HG03378 (cell line): ENCODE data around the gene FAXDC2.

ENCODE experiments used
- ATAC-seq: cut with Tn5 transposase; IDR thresholded peaks from one replicate; pipeline ENCODE4 v1.9.1; 2021; ENCODE audit warnings: mild to moderate bottlenecking, moderate library complexity; ENCODE audit not compliant: unreplicated experiment

The FAXDC2 gene

DNA sequence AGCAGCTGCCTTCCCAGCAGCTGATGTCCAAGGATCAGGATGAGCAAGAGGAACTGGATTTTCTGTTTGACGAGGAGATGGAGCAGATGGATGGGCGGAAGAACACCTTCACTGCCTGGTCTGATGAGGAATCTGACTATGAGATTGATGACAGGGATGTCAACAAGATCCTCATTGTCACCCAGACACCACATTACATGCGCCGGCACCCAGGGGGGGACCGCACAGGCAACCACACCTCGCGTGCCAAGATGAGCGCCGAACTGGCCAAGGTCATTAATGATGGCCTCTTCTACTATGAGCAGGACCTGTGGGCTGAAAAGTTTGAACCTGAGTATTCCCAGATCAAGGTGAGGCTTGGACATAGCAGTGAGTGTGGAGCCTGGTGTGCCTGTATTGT lies 48.4 kb downstream of the FAXDC2 start:
- no peak for ATAC-seq

DNA sequence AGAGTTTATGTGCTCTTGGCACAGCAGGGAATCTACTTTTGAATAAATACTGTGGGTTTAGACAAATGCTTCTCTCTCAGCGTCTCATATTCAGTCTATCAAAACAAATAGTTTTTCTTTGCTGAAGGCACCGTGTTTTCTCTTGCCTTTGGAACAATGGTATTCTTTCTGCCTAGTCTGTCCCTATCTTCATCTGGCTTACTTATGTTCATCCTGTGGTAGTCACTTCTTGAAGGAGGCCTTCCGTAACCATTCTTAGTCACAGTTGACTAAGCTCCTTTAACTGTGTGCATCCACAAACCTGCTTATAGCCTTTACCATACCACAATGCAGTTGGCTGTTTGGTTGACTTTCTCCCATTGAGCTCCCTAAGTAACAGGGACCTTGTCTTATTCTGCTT lies 49.3 kb downstream of the FAXDC2 start:
- no peak for ATAC-seq

DNA sequence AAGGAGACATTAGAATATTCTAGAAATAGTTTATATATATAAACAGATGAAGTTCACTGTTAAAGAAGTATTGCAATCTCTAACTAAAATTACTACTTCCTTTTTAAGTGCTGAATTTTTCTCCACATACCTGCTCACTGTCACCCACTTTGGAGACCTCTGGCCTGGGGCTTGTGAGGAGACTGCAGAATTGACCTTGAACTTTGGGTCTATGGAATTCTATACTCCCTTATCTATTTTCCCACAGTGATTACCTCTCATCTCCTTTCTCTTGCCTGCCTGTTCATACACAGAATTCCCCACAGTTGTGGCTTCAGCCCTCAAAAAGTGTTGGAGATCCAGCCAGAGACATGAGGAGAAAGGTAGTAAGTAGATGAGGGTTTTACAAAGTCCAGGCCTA lies 49.8 kb downstream of the FAXDC2 start:
- no peak for ATAC-seq

DNA sequence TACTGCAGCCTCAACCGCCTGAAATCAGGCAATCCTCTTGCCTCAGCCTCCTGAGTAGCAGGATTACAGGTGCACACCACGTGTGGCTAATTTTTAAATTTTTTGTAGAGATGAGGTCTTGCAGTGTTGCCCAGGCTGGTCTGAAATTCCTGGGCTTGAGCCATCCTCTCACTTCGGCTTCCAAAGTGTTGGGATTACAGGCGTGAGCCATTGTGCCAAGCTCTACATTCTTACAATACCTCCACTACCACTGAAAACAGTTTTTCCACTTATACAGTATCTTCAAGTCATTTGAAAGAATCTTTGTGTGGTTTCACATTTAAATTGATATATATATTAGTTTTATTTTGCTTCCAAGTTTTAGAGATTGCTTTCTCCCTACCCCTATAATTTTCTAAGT lies 52.6 kb downstream of the FAXDC2 start:
- no peak for ATAC-seq

DNA sequence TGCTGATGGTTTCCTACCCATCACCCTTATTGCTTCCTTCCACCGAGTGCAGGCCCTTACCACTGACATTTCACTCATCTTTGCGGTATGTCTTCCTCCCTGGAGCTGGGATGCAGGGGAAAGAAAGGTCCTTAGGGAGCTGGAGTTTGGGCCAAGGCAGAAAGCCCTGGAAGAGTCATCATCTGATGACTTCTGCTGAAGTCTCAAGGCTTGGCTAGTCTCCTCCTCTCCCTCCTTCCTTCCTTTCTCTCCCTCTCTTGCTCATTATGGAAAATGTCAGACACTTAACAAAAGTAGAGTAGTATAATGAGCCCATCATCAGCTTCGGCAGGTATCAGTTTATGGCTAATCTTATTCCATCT lies 55.2 kb downstream of the FAXDC2 start:
- ATAC-seq, result no peak

DNA sequence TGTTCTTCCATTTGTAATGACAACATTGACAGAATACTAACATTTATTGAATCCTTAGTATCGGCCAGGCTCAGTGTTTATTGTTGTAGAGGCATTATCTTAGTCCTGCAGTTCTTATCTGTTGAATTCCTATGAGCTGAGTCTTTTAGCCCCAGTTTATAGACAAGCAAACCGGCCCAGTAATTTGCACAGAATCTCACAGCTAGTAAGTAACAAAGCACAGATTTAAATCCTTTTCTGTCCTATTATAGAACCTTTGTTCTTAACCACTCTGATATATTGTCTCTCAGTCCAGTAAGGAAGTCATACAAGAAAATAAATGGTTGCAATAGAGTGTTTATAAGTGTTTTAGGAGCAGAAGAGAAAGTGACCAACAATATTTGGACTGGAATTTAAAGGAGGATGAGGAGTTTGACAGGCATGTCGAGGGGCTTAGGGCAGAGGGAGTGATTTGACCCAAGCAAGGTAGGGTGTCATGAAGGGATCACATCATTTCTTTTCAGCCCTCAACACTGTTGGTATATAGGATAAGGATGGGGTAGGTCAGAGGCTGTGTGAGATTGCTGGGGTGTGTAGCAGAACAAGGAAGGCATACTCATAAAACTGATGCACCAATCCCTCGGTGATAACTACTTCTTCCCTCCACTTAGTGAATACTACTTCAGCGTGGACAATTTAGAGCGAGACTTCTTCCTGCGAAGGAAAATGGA lies 55.7 kb downstream of the FAXDC2 start:
- ATAC-seq, result no peak

DNA sequence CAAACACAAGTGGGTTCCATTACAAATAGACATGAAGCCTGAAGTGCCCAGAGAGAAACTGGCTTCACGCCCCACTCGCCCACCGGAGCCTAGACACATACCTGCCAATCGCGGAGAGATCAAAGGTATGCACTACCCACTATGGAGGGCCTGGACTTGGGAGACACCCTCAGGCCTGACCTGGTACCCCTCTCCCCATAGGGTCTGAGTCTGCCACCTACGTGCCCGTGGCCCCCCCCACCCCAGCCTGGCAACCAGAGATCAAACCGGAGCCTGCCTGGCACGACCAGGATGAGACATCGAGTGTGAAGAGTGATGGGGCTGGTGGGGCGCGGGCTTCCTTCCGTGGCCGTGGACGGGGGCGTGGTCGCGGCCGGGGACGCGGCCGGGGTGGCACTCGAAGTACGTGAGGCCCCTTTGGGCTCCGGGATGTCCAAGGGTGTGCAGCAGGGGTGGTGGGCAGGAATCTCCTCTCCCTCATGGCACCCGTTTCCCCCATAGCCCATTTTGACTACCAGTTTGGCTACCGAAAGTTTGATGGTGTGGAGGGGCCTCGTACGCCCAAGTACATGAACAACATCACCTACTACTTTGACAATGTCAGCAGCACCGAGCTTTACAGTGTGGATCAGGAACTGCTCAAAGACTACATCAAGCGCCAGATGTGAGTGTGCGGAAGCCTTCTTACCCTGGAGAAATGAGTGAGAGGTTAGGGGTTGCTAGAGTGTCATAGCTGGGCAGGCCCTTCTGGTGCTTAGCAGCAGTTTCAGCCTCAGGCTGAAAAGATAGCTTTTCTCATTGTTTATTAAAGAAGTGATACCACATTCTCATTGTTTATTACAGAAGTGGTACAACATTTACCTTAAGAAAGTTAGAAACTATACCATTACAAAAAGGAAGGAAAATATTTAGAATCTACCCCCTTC lies 56.5 kb downstream of the FAXDC2 start:
- ATAC-seq, result no peak

DNA sequence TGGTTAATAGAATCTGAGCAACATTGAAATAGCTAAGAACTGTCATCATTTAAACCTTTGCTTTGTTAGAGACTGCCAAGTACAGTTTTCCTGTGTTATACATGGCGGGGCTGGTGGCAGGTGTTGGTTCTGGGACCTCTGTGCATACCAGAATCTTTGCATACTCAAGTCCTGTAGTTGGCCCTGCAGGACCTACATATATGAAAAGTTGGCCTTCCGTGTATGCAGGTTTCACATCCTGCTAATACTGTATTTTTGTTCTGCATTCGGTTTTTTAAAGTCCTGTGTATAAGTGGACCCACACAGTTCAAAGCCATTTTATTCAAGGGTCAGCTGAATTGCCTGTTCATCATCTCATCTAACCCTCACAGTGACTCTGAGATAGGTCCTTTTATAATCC lies 58.9 kb downstream of the FAXDC2 start:
- peak; percentile 66 for ATAC-seq

DNA sequence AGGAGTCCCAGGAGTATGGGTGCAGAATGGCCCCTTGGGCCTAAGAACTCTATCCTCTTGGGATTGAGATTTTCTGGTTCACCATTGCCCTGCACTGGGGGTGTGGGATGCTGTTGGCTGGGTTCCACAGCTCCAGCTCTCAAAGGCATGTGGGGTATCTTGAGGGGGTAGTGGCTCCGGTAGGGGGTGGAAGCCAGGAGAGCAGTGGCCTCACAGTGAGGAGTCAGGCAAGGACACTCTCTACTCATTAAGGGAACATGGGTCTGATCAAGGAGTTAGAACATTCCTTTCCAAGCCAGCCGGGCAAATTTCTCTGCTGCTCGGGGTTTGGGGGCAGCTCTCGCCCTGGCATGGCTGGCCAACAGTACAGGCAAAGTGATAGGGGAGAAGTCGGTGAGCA lies 62.2 kb downstream of the FAXDC2 start:
- ATAC-seq, result no peak

DNA sequence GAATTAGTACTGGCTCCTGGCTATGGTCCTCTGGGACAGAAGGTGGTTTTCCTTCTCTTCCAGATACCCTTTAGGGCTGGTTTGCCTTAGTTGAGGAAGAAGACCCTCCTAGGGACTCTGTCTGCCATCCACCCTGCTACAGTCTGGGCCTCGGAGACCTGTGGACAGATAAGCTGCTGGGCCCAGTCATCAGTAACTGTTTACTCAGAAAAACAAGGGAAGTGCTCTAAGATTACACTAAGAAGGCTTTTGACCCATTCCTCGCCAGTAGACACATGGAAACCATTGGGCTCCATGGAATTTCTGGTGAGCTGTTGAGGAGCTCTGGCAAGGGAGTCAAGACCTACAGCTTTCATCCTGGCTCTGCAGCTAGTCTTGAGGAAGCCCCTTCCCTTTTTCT lies 64.0 kb downstream of the FAXDC2 start:
- no peak for ATAC-seq

DNA sequence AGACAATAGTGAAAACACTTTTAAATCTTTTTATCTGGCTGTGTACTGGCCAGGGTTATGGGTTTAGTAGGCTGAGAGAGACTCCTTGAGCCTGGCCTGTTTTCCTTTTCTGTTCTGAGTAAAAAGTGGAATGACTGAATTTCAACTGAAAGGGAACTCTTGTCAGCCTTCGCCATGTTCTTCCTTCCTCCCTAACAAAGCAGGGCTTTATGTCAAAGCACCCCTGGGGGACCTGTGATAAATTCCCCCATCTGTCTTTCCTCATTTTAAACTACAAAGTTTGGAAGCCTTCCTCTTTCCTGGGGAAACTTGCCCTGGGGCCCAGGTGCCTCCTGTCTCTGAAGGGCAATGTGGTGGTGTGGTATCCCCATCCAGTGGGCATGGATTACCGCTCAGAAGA lies 65.5 kb downstream of the FAXDC2 start:
- ATAC-seq, result no peak

DNA sequence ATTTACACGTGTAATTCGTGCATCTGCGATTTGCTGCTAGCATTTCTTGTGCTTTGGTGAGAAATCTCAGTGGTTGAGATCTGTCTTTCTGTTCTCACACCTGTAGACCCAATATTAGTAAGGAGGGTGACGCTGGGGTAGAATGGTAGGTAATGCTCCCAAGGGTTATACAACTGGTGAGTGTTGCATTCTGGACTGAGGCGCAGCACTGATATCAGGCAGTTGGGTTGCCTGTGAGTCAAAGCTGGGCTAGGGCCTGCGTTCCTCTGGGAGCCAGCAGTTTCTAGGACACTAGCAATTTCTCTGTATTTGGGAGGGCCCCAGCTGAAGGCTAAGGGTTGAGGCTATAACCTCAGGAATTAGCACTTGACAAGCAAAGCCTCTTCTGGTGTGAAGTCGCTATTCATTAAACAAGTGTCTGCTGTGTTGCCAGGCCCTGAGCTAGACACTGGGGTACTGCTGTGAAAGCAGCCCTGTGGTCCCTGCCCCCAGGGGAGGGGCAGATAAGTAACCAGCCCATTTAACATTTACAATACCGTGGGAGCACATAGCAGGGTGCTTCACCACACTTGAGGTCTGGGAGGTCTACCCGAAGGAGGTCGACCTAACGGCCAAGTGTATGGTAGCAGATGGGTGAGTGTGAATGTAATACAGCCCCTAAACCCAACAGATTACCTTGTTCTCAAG lies 66.5 kb downstream of the FAXDC2 start:
- ATAC-seq, result no peak

DNA sequence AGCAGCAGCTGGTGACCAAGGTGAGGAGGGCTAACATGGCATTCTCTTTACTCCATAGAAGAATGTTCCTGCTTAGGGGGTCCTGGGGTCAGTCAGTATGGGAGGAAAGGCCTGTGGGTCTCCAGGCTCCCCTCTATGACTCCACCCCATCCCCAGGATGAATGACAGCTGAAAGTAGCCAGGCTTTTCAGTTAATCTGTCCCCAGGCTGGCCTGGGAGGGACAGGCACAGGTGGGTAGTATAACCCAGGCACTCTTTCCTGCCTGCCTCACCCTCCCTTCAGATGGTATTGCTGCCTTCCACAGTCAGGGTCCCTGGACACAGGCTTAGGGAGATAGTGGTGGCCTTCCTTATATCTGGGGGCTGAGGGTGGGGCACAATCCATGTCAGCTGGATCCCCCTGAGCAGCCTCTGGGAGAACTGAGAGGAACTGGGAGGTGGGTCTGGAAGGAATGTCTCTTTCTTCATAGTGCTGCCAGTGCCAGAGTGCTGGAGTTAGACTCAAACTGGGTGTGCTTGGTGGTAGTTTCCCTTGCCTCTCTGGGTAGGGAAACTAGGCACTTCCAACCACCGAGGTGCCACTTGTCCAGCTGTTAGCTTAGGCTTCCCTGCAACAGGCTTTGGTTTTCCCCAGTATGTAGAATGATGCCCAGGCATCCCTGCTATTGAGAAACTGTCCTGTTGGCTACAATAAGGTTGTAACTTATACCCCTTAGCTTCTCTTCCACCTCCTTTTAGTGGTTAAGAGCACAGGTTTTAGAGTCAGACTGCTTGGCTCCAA lies 67.4 kb downstream of the FAXDC2 start:
- ATAC-seq, result no peak

DNA sequence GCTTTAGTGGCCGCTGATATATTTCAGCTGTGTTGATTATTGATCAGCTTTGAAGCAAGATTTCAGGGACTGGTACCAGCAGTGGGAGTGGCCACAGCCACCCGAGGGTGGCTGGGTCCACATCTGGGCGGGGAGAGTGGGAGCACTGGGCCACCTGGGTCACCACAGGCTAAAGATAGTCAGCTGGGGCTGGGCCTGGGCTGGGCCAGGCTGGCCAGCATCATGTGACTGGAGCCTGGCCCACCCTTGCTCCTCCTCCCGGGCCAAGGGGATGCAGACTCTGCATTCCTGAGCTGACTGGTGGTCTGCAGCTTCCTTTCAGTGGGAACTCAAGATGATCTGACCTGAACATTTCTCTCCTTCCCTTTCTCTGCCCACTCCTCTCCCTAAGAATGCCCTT lies 68.1 kb downstream of the FAXDC2 start:
- no peak for ATAC-seq

DNA sequence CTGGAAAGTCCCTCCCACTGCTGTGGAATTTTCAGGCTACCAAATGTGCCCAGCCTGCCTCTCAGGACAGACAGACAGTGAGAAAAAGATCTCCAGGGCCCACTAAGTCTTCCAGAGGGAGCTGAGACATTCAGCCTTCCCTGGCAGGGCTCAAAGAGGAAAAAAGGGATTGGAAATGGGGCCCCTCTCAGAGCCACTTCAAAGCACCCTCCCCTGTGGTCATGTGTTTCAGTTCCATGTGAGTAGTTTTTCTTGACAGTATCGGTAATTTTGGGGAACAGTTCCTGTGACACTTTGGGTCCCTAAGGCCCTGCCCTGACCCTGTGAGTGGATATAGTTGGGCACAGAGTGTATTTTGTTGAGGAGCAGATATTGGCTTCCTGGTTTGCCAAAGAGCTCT lies 70.3 kb downstream of the FAXDC2 start:
- no peak for ATAC-seq

DNA sequence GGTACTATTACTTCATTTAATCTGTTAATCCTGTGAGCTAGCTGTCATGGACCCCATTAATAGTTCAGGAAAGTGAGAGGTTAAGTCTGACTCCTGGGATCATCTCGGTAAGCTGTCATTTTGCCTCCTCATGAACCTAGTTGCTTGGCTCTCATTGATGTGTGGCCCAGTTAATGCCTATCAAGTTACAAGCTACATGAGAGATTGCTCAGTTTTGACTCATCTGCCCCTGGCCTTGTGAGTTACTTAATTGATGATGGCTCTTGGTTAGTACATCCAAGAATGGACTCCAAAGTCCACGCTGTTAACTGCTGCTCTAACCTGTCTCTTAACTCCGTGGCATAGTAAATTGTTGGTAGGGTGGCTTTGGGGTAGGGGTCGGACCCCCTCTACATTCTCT lies 71.3 kb downstream of the FAXDC2 start:
- no peak for ATAC-seq

DNA sequence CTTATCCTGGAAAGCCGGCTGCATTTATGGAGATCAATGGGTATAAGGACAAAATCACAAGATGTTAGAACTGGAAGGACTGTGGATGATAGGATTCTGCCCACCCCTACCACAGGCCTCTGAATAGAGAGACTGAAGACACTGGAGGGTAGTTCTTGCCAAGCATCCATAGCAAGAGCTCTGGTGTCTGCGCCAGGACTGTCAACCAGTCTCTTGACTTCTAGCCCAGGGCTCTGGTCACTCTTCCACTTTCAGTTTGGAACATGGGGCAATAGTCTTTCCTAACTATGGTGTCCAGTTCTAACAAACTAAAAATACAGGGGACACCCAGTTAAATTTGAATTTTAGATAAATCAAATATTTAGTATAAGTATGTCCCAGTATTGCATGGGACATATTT lies 71.9 kb downstream of the FAXDC2 start:
- ATAC-seq, result no peak

DNA sequence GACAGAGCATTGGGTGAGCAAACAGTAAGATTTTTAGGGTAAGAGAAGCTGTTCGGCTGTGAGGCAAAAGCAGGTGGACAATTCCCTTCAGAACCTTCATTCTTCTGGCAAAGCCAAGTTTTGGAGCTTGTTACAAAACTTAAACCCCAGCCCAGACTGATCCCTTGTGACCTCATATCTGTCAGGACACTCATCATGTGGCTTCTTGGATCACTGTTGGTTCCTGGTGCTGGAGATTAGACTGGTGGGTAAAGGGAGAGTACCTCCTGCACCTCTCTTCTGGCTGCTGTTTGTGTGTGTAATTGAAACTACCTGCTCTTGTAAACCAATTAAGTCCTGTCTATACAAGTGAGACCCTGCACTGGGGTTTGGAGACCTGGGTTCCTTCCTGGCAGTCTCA lies 74.2 kb downstream of the FAXDC2 start:
- ATAC-seq, result no peak

DNA sequence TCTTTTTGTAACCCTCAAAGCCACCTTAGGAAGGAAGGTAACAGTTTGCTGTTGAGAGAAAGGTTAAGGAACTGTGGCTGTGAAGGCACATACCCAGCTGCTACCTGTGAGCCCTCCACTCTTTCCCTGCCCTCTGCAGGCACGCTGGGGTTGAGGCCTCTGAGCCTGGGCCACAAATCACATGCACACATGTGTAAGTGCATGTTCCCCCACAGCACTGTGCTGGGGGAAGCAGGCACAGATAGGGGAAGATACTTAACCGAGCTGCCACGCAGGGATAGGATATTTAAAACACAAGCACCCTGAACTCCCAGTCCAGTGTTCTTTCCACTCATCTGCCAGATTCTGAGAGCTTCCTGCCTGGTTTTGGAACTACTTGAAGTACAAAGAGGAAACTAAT lies 77.1 kb downstream of the FAXDC2 start:
- ATAC-seq, result no peak

DNA sequence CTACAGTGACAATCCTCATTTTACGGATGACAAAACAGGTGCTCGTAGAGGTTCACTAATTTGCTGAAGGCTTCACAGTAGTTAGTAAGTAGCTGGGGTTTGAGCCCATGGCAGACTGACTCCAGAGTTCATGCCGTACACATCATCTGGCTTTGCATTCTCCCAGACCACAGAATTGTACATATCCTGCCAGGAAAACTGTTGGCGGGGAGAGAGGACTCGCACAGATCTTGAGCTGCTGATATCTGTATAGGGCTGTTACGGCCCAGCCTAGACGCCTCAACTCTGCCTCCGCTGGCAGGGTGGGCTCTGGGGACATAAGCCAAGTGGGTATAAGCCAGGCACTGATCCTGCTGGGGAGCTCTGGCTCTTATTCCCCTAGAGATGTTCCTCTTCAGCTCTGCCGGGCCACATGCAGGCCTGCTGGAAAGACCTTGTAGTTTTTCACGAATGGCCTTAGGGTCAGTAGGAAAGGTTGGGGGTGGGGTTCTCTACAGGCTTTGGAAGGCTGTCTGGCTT lies 79.0 kb downstream of the FAXDC2 start:
- ATAC-seq, result no peak

DNA sequence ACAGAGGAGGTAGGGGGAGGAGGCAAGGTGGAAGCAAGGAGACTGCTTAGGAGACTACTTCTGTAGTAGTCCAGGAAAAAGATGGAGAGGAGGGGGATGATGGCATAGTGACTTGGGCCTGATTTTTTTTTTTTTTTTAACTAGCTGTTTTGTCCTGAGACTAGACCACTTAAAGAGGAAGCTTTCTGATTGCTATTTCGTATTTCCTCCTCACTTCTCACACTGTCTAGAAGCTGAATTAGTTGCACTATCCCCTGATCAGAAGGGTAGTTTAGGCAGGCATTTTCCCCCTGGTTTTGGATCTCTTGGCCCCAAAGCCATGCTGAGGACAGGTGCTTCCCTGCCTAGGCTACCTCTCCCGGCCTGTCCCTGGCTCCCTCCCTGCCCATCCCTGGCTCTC lies 80.3 kb downstream of the FAXDC2 start:
- no peak for ATAC-seq
